Prostate gland (tissue), 2 donors: ENCODE data around the gene PDE9A. TPM values are rescaled to one million over a fixed set of nuclear protein-coding genes. Genes with fewer than 3 reads are reported as not detected.

Experiments
- DNase-seq: peaks from one replicate; pipeline ENCODE4 v3.0.0-alpha.2; 2019; ENCODE audit warnings: low spot score
- H3K27ac ChIP-seq, 2 donors: fragments of 200-600 bp; sonication (generic); 2 replicates each; pipeline ENCODE4 v1.5.1; 2017 to 2019
- H3K27me3 ChIP-seq: fragments of 200-600 bp; sonication (generic); replicated peaks from 2 replicates; pipeline ENCODE4 v1.5.1; 2019; ENCODE audit not compliant: insufficient read depth
- H3K36me3 ChIP-seq, 2 donors: fragments of 200-600 bp; sonication (generic); 1 replicate in 1 of 2; 2 replicates in 1 of 2; pipeline versions ENCODE4 v1.5.1 to v1.8.1; 2017 to 2019
- H3K4me1 ChIP-seq: fragments of 200-600 bp; sonication (generic); replicated peaks from 2 replicates; pipeline ENCODE4 v1.5.1; 2019
- H3K4me3 ChIP-seq, 2 donors: fragments of 200-600 bp; sonication (generic); 2 replicates each; pipeline ENCODE4 v1.5.1; 2017 to 2019
- H3K9me3 ChIP-seq: fragments of 200-600 bp; sonication (generic); 2 replicates; pipeline ENCODE4 v1.5.1; 2017
- CTCF ChIP-seq, 4 experiments: fragments of 200-600 bp in 2 of 4; fragments of 450-650 bp in 2 of 4; sonication (generic) in 2 of 4; IDR thresholded peaks; 1 replicate in 3 of 4; 2 replicates in 1 of 4; pipeline ENCODE4 v1.5.1; 2016 to 2019; ENCODE audit warnings: antibody characterized with exemption in 4 of 4, mild to moderate bottlenecking in 2 of 4, moderate library complexity in 2 of 4
- POLR2A ChIP-seq: fragments of 450-650 bp; IDR thresholded peaks from one replicate; pipeline ENCODE4 v1.6.1; 2016; ENCODE audit warnings: antibody characterized with exemption, mild to moderate bottlenecking
- POLR2AphosphoS5 ChIP-seq: sonication (generic); formaldehyde crosslinking; IDR thresholded peaks from one replicate; pipeline ENCODE4 v1.6.1; 2017; ENCODE audit warnings: antibody characterized with exemption
- WGBS: methylation state at CpG from one replicate; pipeline ENCODE4 v1.1.5; 2018; 5-methylcytosine and 5-hydroxymethylcytosine counted together
- intact Hi-C: fragments of 100-400 bp; cut with DNase I; formaldehyde crosslinking; loops from one replicate; pipeline ENCODE4 v1.14.2; 2022
- total RNA-seq, 2 donors: library from RNA; depleted of rRNA; stranded (reverse); fragments of >200 nt; gene quantifications; one replicate each; pipeline ENCODE4 v1.1.0, GENCODE V29; 2016

The PDE9A gene
- total RNA-seq, 2 donors from 2014 or later, result 80.0 to 93.6 TPM

- Histone ChIP-seq H3K27ac (peak overlapping the region in 1 of 2 donors; percentile 43), H3K27me3 (no peaks in the 10 kb centered on the region), H3K9me3 (no peaks in the 10 kb centered on the region), H3K4me1 (peaks cover 8% of the 10 kb centered on the region), H3K4me3 (no peak overlapping the region), H3K36me3 (no peaks in the 10 kb centered on the region)
- intact Hi-C loops, result no loop called here
- WGBS, result 86% methylated on average over 12 of the region's 12 CpGs
- DNase-seq, result no peak
- TF ChIP-seq CTCF (IDR thresholded peaks at IDR 0.05), result no peak
- TF ChIP-seq POLR2A, result no peak
- no peak for TF ChIP-seq POLR2AphosphoS5
These were observed 71.0 kb downstream of the PDE9A start for GRCh38 chr21:42724226-42724920.

GRCh38 chr21:42725416-42725930, 72.1 kb downstream of the PDE9A start:
- 94% methylated on average over 15 of the region's 15 CpGs for WGBS
- TF ChIP-seq POLR2A (no peak), POLR2AphosphoS5 (no peak), CTCF (IDR thresholded peaks at IDR 0.05) (no peak)
- intact Hi-C loops, result no loop called here

GRCh38 chr21:42731264-42732032, 78.0 kb downstream of the PDE9A start:
- intact Hi-C loops, result loop anchor here (10.0 kb wide), 1 partner anchor 77 kb away; the partner anchor contains the start of gene PDE9A
- H3K36me3 ChIP-seq, result no peaks in the 10 kb centered on the region
- H3K27me3 ChIP-seq, result no peaks in the 10 kb centered on the region
- WGBS, result 30% methylated on average over 19 of the region's 19 CpGs
- peak; percentile 95 for DNase-seq
- peak overlapping the region in 1 of 2 donors; percentile 9 for H3K4me3 ChIP-seq
- H3K27ac ChIP-seq, result peak overlapping the region; percentile 75 to 90
- H3K4me1 ChIP-seq, result peaks cover 18% of the 10 kb centered on the region
- no peaks in the 10 kb centered on the region for H3K9me3 ChIP-seq
- TF ChIP-seq POLR2AphosphoS5 (peak; percentile 93), POLR2A (no peak), CTCF (IDR thresholded peaks at IDR 0.05) (no peak)

More at GRCh38 chr21:42725416-42725930, 72.1 kb downstream of the PDE9A start:
- Histone ChIP-seq H3K4me1 (peaks cover 8% of the 10 kb centered on the region), H3K27me3 (no peaks in the 10 kb centered on the region), H3K36me3 (no peaks in the 10 kb centered on the region), H3K4me3 (no peak overlapping the region), H3K27ac (no peak overlapping the region), H3K9me3 (no peaks in the 10 kb centered on the region)
- no peak for DNase-seq

GRCh38 chr21:42732033-42732410, 78.6 kb downstream of the PDE9A start:
- H3K9me3 ChIP-seq, result no peaks in the 10 kb centered on the region
- intact Hi-C loops, result loop anchor here (10.0 kb wide), 1 partner anchor 77 kb away; the partner anchor contains the start of gene PDE9A
- DNase-seq, result no peak
- no peak for TF ChIP-seq POLR2AphosphoS5
- TF ChIP-seq POLR2A, result no peak
- TF ChIP-seq CTCF (IDR thresholded peaks at IDR 0.05), result no peak
- H3K36me3 ChIP-seq, result no peaks in the 10 kb centered on the region
- WGBS, result 74% methylated on average over 12 of the region's 12 CpGs
- no peaks in the 10 kb centered on the region for H3K27me3 ChIP-seq
- H3K4me3 ChIP-seq, result peak overlapping the region in 1 of 2 donors; percentile 9
- H3K4me1 ChIP-seq, result peaks cover 18% of the 10 kb centered on the region
- H3K27ac ChIP-seq, result peak overlapping the region; percentile 75 to 90
